CD1c-positive myeloid dendritic cell (primary cell): Measurements from ENCODE around the gene UCHL5.
"Not testable (repeated sequence)": the region's sequence is repeated elsewhere in the genome, so short reads cannot be mapped to it uniquely, and the experiment has no call there.

ENCODE experiments used
- DNase-seq: peaks from one replicate; pipeline ENCODE4 v3.0.0-alpha.2; 2016; ENCODE audit errors: extremely low spot score

Gene UCHL5

GRCh38 chr1:193013005-193013404 lies 46.2 kb downstream of the UCHL5 start:
- peak; percentile 32 for DNase-seq

GRCh38 chr1:193011406-193011805 lies 47.8 kb downstream of the UCHL5 start:
- no peak for DNase-seq

- DNase-seq: no peak
Observed at GRCh38 chr1:193009501-193009900, 49.7 kb downstream of the UCHL5 start.

- DNase-seq: no peak
Observed at GRCh38 chr1:193005785-193006184, 53.4 kb downstream of the UCHL5 start.

GRCh38 chr1:192998536-192998935 lies 60.6 kb downstream of the UCHL5 start:
- no peak for DNase-seq

- no peak for DNase-seq
Observed at GRCh38 chr1:192994141-192994540, 65.0 kb downstream of the UCHL5 start.

GRCh38 chr1:192993426-192994085 lies 65.6 kb downstream of the UCHL5 start:
- DNase-seq: no peak

GRCh38 chr1:192986748-192987334 lies 72.3 kb downstream of the UCHL5 start:
- DNase-seq: not testable (repeated sequence)

- DNase-seq: no peak
Observed at GRCh38 chr1:192986110-192986747, 72.9 kb downstream of the UCHL5 start.

- no peak for DNase-seq
Observed at GRCh38 chr1:192984080-192984479, 75.1 kb downstream of the UCHL5 start.

- no peak for DNase-seq
Observed at GRCh38 chr1:192983349-192983980, 75.7 kb downstream of the UCHL5 start.

GRCh38 chr1:192980856-192981255 lies 78.3 kb downstream of the UCHL5 start:
- no peak for DNase-seq

GRCh38 chr1:192980334-192980733 lies 78.8 kb downstream of the UCHL5 start:
- DNase-seq: not testable (repeated sequence)

- DNase-seq: no peak
Observed at GRCh38 chr1:192979542-192979941, 79.6 kb downstream of the UCHL5 start.

- no peak for DNase-seq
Observed at GRCh38 chr1:192978195-192978710, 80.9 kb downstream of the UCHL5 start.

GRCh38 chr1:192977089-192977706 lies 82.0 kb downstream of the UCHL5 start:
- DNase-seq: no peak

- DNase-seq: no peak
Observed at GRCh38 chr1:192976576-192976975, 82.6 kb downstream of the UCHL5 start.

- DNase-seq: no peak
Observed at GRCh38 chr1:192974701-192975100, 84.5 kb downstream of the UCHL5 start.

GRCh38 chr1:192973988-192974387 lies 85.2 kb downstream of the UCHL5 start:
- DNase-seq: no peak

GRCh38 chr1:192973202-192973601 lies 86.0 kb downstream of the UCHL5 start:
- no peak for DNase-seq

GRCh38 chr1:192969091-192969490 lies 90.1 kb downstream of the UCHL5 start:
- DNase-seq: no peak

- no peak for DNase-seq
Observed at GRCh38 chr1:192968323-192968722, 90.8 kb downstream of the UCHL5 start.
